CD4-positive, alpha-beta T cell (primary cell): Measurements from ENCODE around the gene BOD1. TPM values are rescaled to one million over a fixed set of nuclear protein-coding genes. Genes with fewer than 3 reads are reported as not detected.

ENCODE experiments used
- ATAC-seq: fragments of 200-7000 bp; cut with Tn5 transposase; one replicate; pipeline ENCODE4 v1.10.0; 2022; ENCODE audit warnings: mild to moderate bottlenecking; ENCODE audit not compliant: poor library complexity
- CTCF ChIA-PET: fragments of 350-600 bp; sonication (Branson Sonifier 250); formaldehyde crosslinking; loops from one replicate; lab custom pipeline; 2021; ENCODE audit warnings: antibody characterized with exemption, inconsistent platforms; lab: Charles Lee
- POLR2A ChIA-PET: fragments of 350-600 bp; sonication (Branson Sonifier 250); formaldehyde crosslinking; loops from one replicate; lab custom pipeline; 2021; ENCODE audit warnings: antibody characterized with exemption, inconsistent platforms; lab: Charles Lee
- DNase-seq, 14 experiments: peaks; one replicate each; pipeline ENCODE4 v3.0.0-alpha.2; 2013 to 2020; ENCODE audit warnings: mixed read lengths in 2 of 14
- H3K27ac ChIP-seq, 2 donors: one replicate each; pipeline versions ENCODE4 v1.5.1 to v1.7.0; 2013; ENCODE audit warnings: low read length in 2 of 2, low read depth in 1 of 2, mild to moderate bottlenecking in 1 of 2
- H3K27me3 ChIP-seq, 2 experiments: 1 replicate in 1 of 2; 2 replicates in 1 of 2; pipeline versions ENCODE4 v1.6.1 to v1.7.0; 2013; ENCODE audit warnings: low read length in 2 of 2, control low read depth in 1 of 2, mild to moderate bottlenecking in 1 of 2, moderate library complexity in 1 of 2; ENCODE audit not compliant: insufficient read depth in 2 of 2, control insufficient read depth in 1 of 2
- H3K36me3 ChIP-seq: one replicate; pipeline ENCODE4 v1.6.1; 2013; ENCODE audit warnings: low read length, control low read depth; ENCODE audit not compliant: insufficient read depth
- H3K4me1 ChIP-seq: one replicate; pipeline ENCODE4 v1.6.1; 2013; ENCODE audit warnings: low read length, control low read depth; ENCODE audit not compliant: insufficient read depth
- H3K4me3 ChIP-seq: one replicate; pipeline ENCODE4 v1.5.1; 2013; ENCODE audit warnings: mild to moderate bottlenecking, low read length, moderate library complexity
- H3K9me3 ChIP-seq, 2 experiments: 1 replicate in 1 of 2; 2 replicates in 1 of 2; pipeline versions ENCODE4 v1.6.1 to v1.7.0; 2013; ENCODE audit warnings: low read length in 2 of 2, mild to moderate bottlenecking in 2 of 2, control low read depth in 1 of 2, moderate library complexity in 1 of 2; ENCODE audit not compliant: control insufficient read depth in 1 of 2, insufficient read depth in 1 of 2
- H3K27ac Mint-ChIP-seq: one replicate; pipeline ENCODE4 v1.8.0; 2020; ENCODE audit warnings: mixed read lengths
- H3K27me3 Mint-ChIP-seq: one replicate; pipeline ENCODE4 v1.8.0; 2021; ENCODE audit warnings: mixed read lengths
- H3K36me3 Mint-ChIP-seq: one replicate; pipeline ENCODE4 v1.8.0; 2021; ENCODE audit warnings: low read depth, mixed read lengths
- H3K4me1 Mint-ChIP-seq: one replicate; pipeline ENCODE4 v1.8.0; 2021; ENCODE audit warnings: low read depth, mixed read lengths
- H3K4me3 Mint-ChIP-seq: one replicate; pipeline ENCODE4 v1.8.0; 2020; ENCODE audit warnings: mild to moderate bottlenecking, mixed read lengths
- H3K9me3 Mint-ChIP-seq: one replicate; pipeline ENCODE4 v1.8.0; 2020; ENCODE audit warnings: mixed read lengths
- intact Hi-C, 2 experiments: fragments of 100-400 bp; cut with DNase I in 1 of 2; cut with micrococcal nuclease in 1 of 2; formaldehyde crosslinking; loops; one replicate each; pipeline versions ENCODE4 v1.15.1 to v1.9.0; 2023 to 2025; cut with DNase I, micrococcal nuclease
- total RNA-seq, 174 experiments: library from RNA in 2 of 174; stranded (reverse) in 2 of 174; gene quantifications; one replicate each; pipeline ENCODE4 v1.2.3 and lab custom pipeline; 2021 to 2026
- TF ChIP-seq, protein P1 (sequence below): fragments of 200-600 bp; IDR thresholded peaks from one replicate; pipeline ENCODE4 v1.8.0; 2022; ENCODE audit warnings: antibody characterized with exemption, mild to moderate bottlenecking

The BOD1 gene
- total RNA-seq, 2 experiments from 2014 or later = 20.6 to 20.9 TPM

GRCh38 chr5:173630724-173631365 lies 14.4 kb upstream of the BOD1 start:
- ChIA-PET CTCF (no interaction called here), POLR2A (no interaction called here)
- H3K27ac Mint-ChIP-seq = no peak overlapping the region
- no peak overlapping the region for H3K4me3 Mint-ChIP-seq
- no peak for ATAC-seq
- Histone ChIP-seq H3K36me3 (no peaks in the 10 kb centered on the region), H3K4me1 (no peaks in the 10 kb centered on the region), H3K4me3 (no peak overlapping the region), H3K27ac (no peak overlapping the region), H3K9me3 (no peaks in the 10 kb centered on the region), H3K27me3 (peaks cover 0 to 4% of the 10 kb centered on the region in 2 experiments)
- TF ChIP-seq, protein P1, sequence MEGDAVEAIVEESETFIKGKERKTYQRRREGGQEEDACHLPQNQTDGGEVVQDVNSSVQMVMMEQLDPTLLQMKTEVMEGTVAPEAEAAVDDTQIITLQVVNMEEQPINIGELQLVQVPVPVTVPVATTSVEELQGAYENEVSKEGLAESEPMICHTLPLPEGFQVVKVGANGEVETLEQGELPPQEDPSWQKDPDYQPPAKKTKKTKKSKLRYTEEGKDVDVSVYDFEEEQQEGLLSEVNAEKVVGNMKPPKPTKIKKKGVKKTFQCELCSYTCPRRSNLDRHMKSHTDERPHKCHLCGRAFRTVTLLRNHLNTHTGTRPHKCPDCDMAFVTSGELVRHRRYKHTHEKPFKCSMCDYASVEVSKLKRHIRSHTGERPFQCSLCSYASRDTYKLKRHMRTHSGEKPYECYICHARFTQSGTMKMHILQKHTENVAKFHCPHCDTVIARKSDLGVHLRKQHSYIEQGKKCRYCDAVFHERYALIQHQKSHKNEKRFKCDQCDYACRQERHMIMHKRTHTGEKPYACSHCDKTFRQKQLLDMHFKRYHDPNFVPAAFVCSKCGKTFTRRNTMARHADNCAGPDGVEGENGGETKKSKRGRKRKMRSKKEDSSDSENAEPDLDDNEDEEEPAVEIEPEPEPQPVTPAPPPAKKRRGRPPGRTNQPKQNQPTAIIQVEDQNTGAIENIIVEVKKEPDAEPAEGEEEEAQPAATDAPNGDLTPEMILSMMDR = no peak
- no peaks in the 10 kb centered on the region for H3K4me1 Mint-ChIP-seq
- intact Hi-C loops = no loop called here
- no peaks in the 10 kb centered on the region for H3K36me3 Mint-ChIP-seq
- H3K27me3 Mint-ChIP-seq = peaks cover 13% of the 10 kb centered on the region
- no peaks in the 10 kb centered on the region for H3K9me3 Mint-ChIP-seq
- no peak for DNase-seq

GRCh38 chr5:173629628-173630027 lies 13.2 kb upstream of the BOD1 start:
- H3K4me1 ChIP-seq = no peaks in the 10 kb centered on the region
- DNase-seq = no peak
- Mint-ChIP-seq H3K4me3 (no peak overlapping the region), H3K27me3 (peaks cover 13% of the 10 kb centered on the region), H3K27ac (no peak overlapping the region), H3K4me1 (no peaks in the 10 kb centered on the region), H3K9me3 (no peaks in the 10 kb centered on the region), H3K36me3 (no peaks in the 10 kb centered on the region)
- TF ChIP-seq, protein P1 = no peak
- no peak overlapping the region for H3K4me3 ChIP-seq
- no peaks in the 10 kb centered on the region for H3K9me3 ChIP-seq
- no peak for ATAC-seq
- ChIA-PET POLR2A (no interaction called here), CTCF (no interaction called here)
- H3K27me3 ChIP-seq = peaks cover 0 to 4% of the 10 kb centered on the region in 2 experiments
- no peaks in the 10 kb centered on the region for H3K36me3 ChIP-seq
- H3K27ac ChIP-seq = no peak overlapping the region
- intact Hi-C loops = no loop called here

- Histone ChIP-seq H3K36me3 (no peaks in the 10 kb centered on the region), H3K27me3 (peaks cover 0 to 4% of the 10 kb centered on the region in 2 experiments), H3K27ac (no peak overlapping the region), H3K4me1 (no peaks in the 10 kb centered on the region), H3K9me3 (no peaks in the 10 kb centered on the region), H3K4me3 (no peak overlapping the region)
- intact Hi-C loops = no loop called here
- H3K9me3 Mint-ChIP-seq = no peaks in the 10 kb centered on the region
- H3K36me3 Mint-ChIP-seq = no peaks in the 10 kb centered on the region
- no peak overlapping the region for H3K27ac Mint-ChIP-seq
- TF ChIP-seq, protein P1 = no peak
- H3K4me1 Mint-ChIP-seq = no peaks in the 10 kb centered on the region
- DNase-seq = no peak
- no peak overlapping the region for H3K4me3 Mint-ChIP-seq
- H3K27me3 Mint-ChIP-seq = peaks cover 13% of the 10 kb centered on the region
- POLR2A ChIA-PET = no interaction called here
- CTCF ChIA-PET = no interaction called here
- no peak for ATAC-seq
These were observed 12.1 kb upstream of the BOD1 start for GRCh38 chr5:173628501-173628900.
